IMR-90 (cell line): ENCODE results near the gene ANO1. TPM values are rescaled to one million over a fixed set of nuclear protein-coding genes. Genes with fewer than 3 reads are reported as not detected.

ENCODE experiments used
- ATAC-seq: fragments of 200-7000 bp; cut with Tn5 transposase; 2 replicates; pipeline ENCODE4 v1.9.1; 2020; ENCODE audit warnings: low read depth, mild to moderate bottlenecking, moderate library complexity
- BruUV-seq: library from RNA; stranded (reverse); fragments of 400-500 nt; replicated peaks from 2 replicates; lab custom pipeline; 2021; lab: Mats Ljungman, UMichigan
- CTCF ChIA-PET: fragments of 300-600 bp; formaldehyde crosslinking; extraction: SDS; loops from one replicate; lab custom pipeline; 2021; ENCODE audit warnings: antibody characterized with exemption; lab: Yijun Ruan, JAX
- POLR2A ChIA-PET: fragments of 300-600 bp; sonication (Branson Sonifier 250); formaldehyde crosslinking; loops from one replicate; lab custom pipeline; 2022; ENCODE audit warnings: antibody characterized with exemption; ENCODE audit not compliant: unreplicated experiment; lab: Charles Lee
- DNase-seq: peaks from one replicate; pipeline ENCODE4 v3.0.0; 2013
- H2AFZ ChIP-seq: replicated peaks from 2 replicates; pipeline ENCODE3; 2013; ENCODE audit warnings: low read length, mild to moderate bottlenecking; ENCODE audit not compliant: poor library complexity
- H2AK5ac ChIP-seq: 2 replicates; pipeline ENCODE4 v1.6.1; 2013; ENCODE audit warnings: low read depth, low read length, inconsistent platforms
- H2AK9ac ChIP-seq: replicated peaks from 2 replicates; pipeline ENCODE3; 2013; ENCODE audit warnings: mild to moderate bottlenecking, low read depth, low read length, moderate library complexity; ENCODE audit not compliant: poor library complexity
- H2BK120ac ChIP-seq: 2 replicates; pipeline ENCODE4 v1.6.1; 2013; ENCODE audit warnings: low read depth, low read length, inconsistent platforms
- H2BK15ac ChIP-seq: 3 replicates; pipeline ENCODE4 v1.6.1; 2013; ENCODE audit warnings: low read depth, low read length, inconsistent platforms
- H2BK20ac ChIP-seq: 2 replicates; pipeline ENCODE4 v1.6.1; 2013; ENCODE audit warnings: low read depth, mild to moderate bottlenecking, inconsistent platforms, low read length, moderate library complexity
- H2BK5ac ChIP-seq: 2 replicates; pipeline ENCODE4 v1.6.1; 2013; ENCODE audit warnings: mild to moderate bottlenecking, low read depth, low read length, inconsistent platforms; ENCODE audit not compliant: poor library complexity, severe bottlenecking
- H3K14ac ChIP-seq: replicated peaks from 2 replicates; pipeline ENCODE4 v1.6.1; 2013; ENCODE audit warnings: low read depth, low read length, inconsistent platforms
- H3K18ac ChIP-seq: 2 replicates; pipeline ENCODE4 v1.6.1; 2013; ENCODE audit warnings: low read depth, low read length, control low read depth
- H3K23ac ChIP-seq: 2 replicates; pipeline ENCODE4 v1.6.1; 2013; ENCODE audit warnings: low read depth, low read length, inconsistent platforms
- H3K27ac ChIP-seq: 2 replicates; pipeline ENCODE4 v1.5.1; 2013; ENCODE audit warnings: mild to moderate bottlenecking, control low read depth, low read length; ENCODE audit not compliant: insufficient read depth
- H3K27me3 ChIP-seq: 2 replicates; pipeline ENCODE4 v1.6.1; 2013; ENCODE audit warnings: low read length; ENCODE audit not compliant: control insufficient read depth, insufficient read depth
- H3K36me3 ChIP-seq: 2 replicates; pipeline ENCODE4 v1.6.1; 2013; ENCODE audit warnings: low read length, mixed read lengths; ENCODE audit not compliant: control insufficient read depth, insufficient read depth
- H3K4ac ChIP-seq: 2 replicates; pipeline ENCODE4 v1.6.1; 2013; ENCODE audit warnings: low read depth, low read length, inconsistent platforms
- H3K4me1 ChIP-seq: 2 replicates; pipeline ENCODE4 v1.6.1; 2013; ENCODE audit warnings: low read length, mixed read lengths; ENCODE audit not compliant: control insufficient read depth, insufficient read depth
- H3K4me2 ChIP-seq: 2 replicates; pipeline ENCODE4 v1.6.1; 2013; ENCODE audit warnings: low read depth, mild to moderate bottlenecking, control low read depth, low read length, moderate library complexity
- H3K4me3 ChIP-seq: 2 replicates; pipeline ENCODE4 v1.5.1; 2013; ENCODE audit warnings: low read depth, mild to moderate bottlenecking, control low read depth, low read length, moderate library complexity; ENCODE audit not compliant: insufficient read depth
- H3K56ac ChIP-seq: 2 replicates; pipeline ENCODE4 v1.6.1; 2013; ENCODE audit warnings: low read length, inconsistent platforms; ENCODE audit not compliant: insufficient read depth; ENCODE audit errors: extremely low read depth
- H3K79me1 ChIP-seq, 2 experiments: 2 replicates each; pipeline ENCODE4 v1.6.1; 2013; ENCODE audit warnings: low read length in 2 of 2, inconsistent platforms in 1 of 2, low read depth in 1 of 2
- H3K9ac ChIP-seq: 2 replicates; pipeline ENCODE4 v1.6.1; 2013; ENCODE audit warnings: low read depth, low read length, control low read depth
- H3K9me1 ChIP-seq: 2 replicates; pipeline ENCODE4 v1.6.1; 2013; ENCODE audit warnings: low read length, inconsistent platforms; ENCODE audit not compliant: insufficient read depth
- H3K9me3 ChIP-seq: 2 replicates; pipeline ENCODE4 v1.6.1; 2013; ENCODE audit warnings: low read length; ENCODE audit not compliant: control insufficient read depth, insufficient read depth
- H4K20me1 ChIP-seq: 2 replicates; pipeline ENCODE4 v1.6.1; 2013; ENCODE audit warnings: low read length, inconsistent platforms; ENCODE audit not compliant: insufficient read depth
- H4K5ac ChIP-seq: 2 replicates; pipeline ENCODE4 v1.6.1; 2013; ENCODE audit warnings: mild to moderate bottlenecking, low read depth, low read length, control low read depth
- H4K8ac ChIP-seq, 2 experiments: 2 replicates each; pipeline ENCODE4 v1.6.1; 2013; ENCODE audit warnings: low read depth in 2 of 2, low read length in 2 of 2, control low read depth in 1 of 2, inconsistent platforms in 1 of 2
- H4K91ac ChIP-seq: 2 replicates; pipeline ENCODE4 v1.6.1; 2013; ENCODE audit warnings: low read depth, low read length, inconsistent platforms; ENCODE audit not compliant: insufficient read depth
- BHLHE40 ChIP-seq: fragments of 150-350 bp; IDR thresholded peaks from 2 replicates; pipeline ENCODE4 v1.6.1; 2016; ENCODE audit warnings: mild to moderate bottlenecking, low read depth, low read length
- CEBPB ChIP-seq: IDR thresholded peaks from 2 replicates; pipeline ENCODE4 v1.6.1; 2012; ENCODE audit warnings: low read depth, low read length, improper control_type of control experiment
- CHD1 ChIP-seq: IDR thresholded peaks from 2 replicates; pipeline ENCODE4 v1.6.1; 2012; ENCODE audit warnings: low read depth, low read length, improper control_type of control experiment
- CTCF ChIP-seq: conservative IDR thresholded peaks from 2 replicates; pipeline ENCODE4 v1.5.1; 2012; ENCODE audit warnings: mild to moderate bottlenecking, low read depth, low read length, improper control_type of control experiment
- ELK1 ChIP-seq: fragments of 150-350 bp; IDR thresholded peaks from 2 replicates; pipeline ENCODE4 v1.6.1; 2016; ENCODE audit warnings: low read depth, mild to moderate bottlenecking, low read length, moderate library complexity, borderline replicate concordance
- FOS ChIP-seq: fragments of 150-350 bp; IDR thresholded peaks from 2 replicates; pipeline ENCODE4 v1.6.1; 2016; ENCODE audit warnings: low read depth, low read length
- MAFK ChIP-seq: IDR thresholded peaks from 2 replicates; pipeline ENCODE4 v1.6.1; 2012; ENCODE audit warnings: low read depth, low read length, improper control_type of control experiment
- MAZ ChIP-seq: IDR thresholded peaks from 2 replicates; pipeline ENCODE4 v1.6.1; 2012; ENCODE audit warnings: low read depth, mild to moderate bottlenecking, low read length, improper control_type of control experiment, moderate library complexity, borderline replicate concordance
- NFE2L2 ChIP-seq: fragments of 150-350 bp; IDR thresholded peaks from 2 replicates; pipeline ENCODE4 v1.6.1; 2016; ENCODE audit warnings: low read depth, mild to moderate bottlenecking, low read length
- POLR2A ChIP-seq: IDR thresholded peaks from 2 replicates; pipeline ENCODE4 v1.6.1; 2012; ENCODE audit warnings: mild to moderate bottlenecking, low read depth, low read length
- RAD21 ChIP-seq: IDR thresholded peaks from 2 replicates; pipeline ENCODE4 v1.6.1; 2012; ENCODE audit warnings: low read length, improper control_type of control experiment
- RCOR1 ChIP-seq: IDR thresholded peaks from 2 replicates; pipeline ENCODE4 v1.6.1; 2012; ENCODE audit warnings: mild to moderate bottlenecking, low read length, improper control_type of control experiment; ENCODE audit not compliant: insufficient replicate concordance
- SMC3 ChIP-seq: fragments of 150-350 bp; IDR thresholded peaks from 2 replicates; pipeline ENCODE4 v1.6.1; 2016; ENCODE audit warnings: low read depth, mild to moderate bottlenecking, antibody characterized with exemption, low read length, moderate library complexity
- USF2 ChIP-seq: fragments of 150-350 bp; IDR thresholded peaks from 2 replicates; pipeline ENCODE4 v1.6.1; 2017; ENCODE audit warnings: mild to moderate bottlenecking, antibody characterized with exemption, low read length, low read depth
- WGBS, 2 experiments: methylation state at CpG; one replicate each; pipeline versions ENCODE4 v1.1.5 to v1.1.7; 2013; ENCODE audit warnings: missing lambda C conversion rate in 2 of 2; ENCODE audit not compliant: insufficient read length in 1 of 2; ENCODE audit errors: extremely low coverage in 2 of 2; 5-methylcytosine and 5-hydroxymethylcytosine counted together
- dilution Hi-C: fragments of 300-500 bp; cut with HindIII; formaldehyde crosslinking; loops from one replicate; pipeline ENCODE4 v1.14.3; 2018; ENCODE audit warnings: low sequenced_read_pairs; ENCODE audit not compliant: unreplicated experiment
- in situ Hi-C: fragments of 300-500 bp; cut with MboI; formaldehyde crosslinking; loops from 3 replicates; pipeline ENCODE4 v1.14.3; 2019; ENCODE audit warnings: low sequenced_read_pairs, inconsistent platforms, mixed read lengths
- intact Hi-C: fragments of 100-400 bp; cut with micrococcal nuclease; formaldehyde crosslinking; loops from 2 replicates; pipeline ENCODE4 v1.10.0; 2022
- polyA plus RNA-seq, 3 experiments: library from polyadenylated mRNA; depleted of rRNA; stranded (reverse); fragments of >200 nt; gene quantifications; 2 replicates each; pipeline ENCODE4 v1.2.3, GENCODE V29; 2012; ENCODE audit warnings: low replicate concordance in 1 of 3
- total RNA-seq: library from RNA; depleted of rRNA; stranded (reverse); fragments of >200 nt; gene quantifications from 2 replicates; pipeline ENCODE4 v1.2.3, GENCODE V29; 2012

The ANO1 gene
- total and polyA plus RNA-seq, 2 of the 4 experiments (the other 2 are of a cell fraction), result 4.1 to 10.7 TPM

- Histone ChIP-seq H3K23ac (no peak overlapping the region), H2BK120ac (no peak overlapping the region), H3K18ac (no peak overlapping the region), H3K27ac (no peak overlapping the region), H4K8ac (no peak overlapping the region), H4K5ac (no peak overlapping the region), H3K27me3 (0 out of 2 replicates have a peak, but pooled peaks cover 3% of the 10 kb centered on the region), H3K4ac (no peak overlapping the region), H3K9me1 (no peaks in the 10 kb centered on the region), H2AK5ac (no peak overlapping the region), H2AK9ac (no peak overlapping the region), H2AFZ (no peak overlapping the region), H3K56ac (no peak overlapping the region), H4K91ac (no peak overlapping the region), H3K79me1 (no peaks in the 10 kb centered on the region; a peak in 1 of 4 replicates), H3K14ac (no peak overlapping the region), H4K20me1 (no peaks in the 10 kb centered on the region; the same call in 1 of the 2 replicates), H3K4me3 (no peak overlapping the region), H3K4me1 (peaks cover 2% of the 10 kb centered on the region; the same call in 1 of the 2 replicates), H2BK20ac (no peak overlapping the region), H2BK15ac (no peak overlapping the region), H3K4me2 (no peak overlapping the region), H3K36me3 (no peaks in the 10 kb centered on the region), H3K9ac (no peak overlapping the region), H3K9me3 (no peaks in the 10 kb centered on the region), H2BK5ac (no peak overlapping the region)
- dilution Hi-C loops, result no loop called here
- POLR2A ChIA-PET, result no interaction called here
- TF ChIP-seq ELK1, result no peak
- no peak for TF ChIP-seq MAFK
- no peak for TF ChIP-seq POLR2A
- TF ChIP-seq USF2, result no peak
- no peak for TF ChIP-seq CEBPB
- no peak for TF ChIP-seq CHD1
- TF ChIP-seq FOS, result no peak
- no peak for TF ChIP-seq MAZ
- no peak for TF ChIP-seq CTCF
- TF ChIP-seq NFE2L2, result no peak
- TF ChIP-seq RCOR1, result no peak
- TF ChIP-seq RAD21, result no peak
- no peak for TF ChIP-seq BHLHE40
- no peak for TF ChIP-seq SMC3
- BruUV-seq, result no TSS peak
- intact Hi-C loops, result no loop called here
- 62% methylated on average over 5 of the region's 7 CpGs; no CpG with 5 or more reads in 1 of the 2 experiments for WGBS, 2 experiments
- in situ Hi-C loops, result no loop called here
- DNase-seq, result no peak
- no peak for ATAC-seq
- CTCF ChIA-PET, result no interaction called here
Observed at GRCh38 chr11:70050243-70050642, 27.9 kb upstream of the ANO1 start.
